HFFc6 (cell line): Measurements from ENCODE around the gene OPN1SW. TPM values are rescaled to one million over a fixed set of nuclear protein-coding genes. Genes with fewer than 3 reads are reported as not detected.

ENCODE experiments used
- DNase-seq: peaks from one replicate; pipeline ENCODE4 v3.0.0-alpha.2; 2018
- H3K27ac Mint-ChIP-seq: 2 replicates; pipeline ENCODE4 v1.8.0; 2020; ENCODE audit warnings: mild to moderate bottlenecking, mixed read lengths
- H3K27me3 Mint-ChIP-seq: 2 replicates; pipeline ENCODE4 v1.8.0; 2021; ENCODE audit warnings: mild to moderate bottlenecking, moderate library complexity, mixed read lengths; ENCODE audit not compliant: insufficient read depth
- H3K36me3 Mint-ChIP-seq: 2 replicates; pipeline ENCODE4 v1.8.0; 2021; ENCODE audit warnings: low read depth, mixed read lengths
- H3K4me1 Mint-ChIP-seq: 2 replicates; pipeline ENCODE4 v1.8.0; 2020; ENCODE audit warnings: low read depth, mixed read lengths
- H3K4me3 Mint-ChIP-seq: 2 replicates; pipeline ENCODE4 v1.8.0; 2020; ENCODE audit warnings: mild to moderate bottlenecking, moderate library complexity, mixed read lengths
- H3K9me3 Mint-ChIP-seq: 2 replicates; pipeline ENCODE4 v1.8.0; 2020; ENCODE audit warnings: mild to moderate bottlenecking, mixed read lengths
- CTCF ChIP-seq: fragments of 200-600 bp; sonication (generic); IDR thresholded peaks from 2 replicates; pipeline ENCODE4 v1.5.0; 2021; ENCODE audit warnings: antibody characterized with exemption, mild to moderate bottlenecking
- total RNA-seq, 6 experiments: library from RNA; stranded (reverse); fragmentation: NEBNext Ultra II Directional; extraction: Animal tissue kit (Norgen Biotek cat#: 25700); gene quantifications; 2 replicates in 1 of 6; 3 replicates in 5 of 6; pipeline ENCODE4 v1.2.3, GENCODE V29; 2021

The OPN1SW gene
- total RNA-seq, 6 experiments from 2014 or later = not detected

- no peak for DNase-seq
- Mint-ChIP-seq H3K36me3 (peaks cover 13% of the 10 kb centered on the region; the same call in 1 of the 2 replicates), H3K27ac (no peak overlapping the region), H3K4me3 (no peak overlapping the region), H3K27me3 (no peaks in the 10 kb centered on the region; the same call in none of the 2 replicates), H3K9me3 (no peaks in the 10 kb centered on the region), H3K4me1 (no peaks in the 10 kb centered on the region; the same call in 1 of the 2 replicates)
- TF ChIP-seq CTCF = no peak
Observed at GRCh38 chr7:128807191-128807590, 31.6 kb upstream of the OPN1SW start.

- Mint-ChIP-seq H3K4me3 (no peak overlapping the region), H3K9me3 (no peaks in the 10 kb centered on the region), H3K27me3 (no peaks in the 10 kb centered on the region; the same call in none of the 2 replicates), H3K4me1 (no peaks in the 10 kb centered on the region; the same call in 1 of the 2 replicates), H3K36me3 (peaks cover 24% of the 10 kb centered on the region), H3K27ac (no peak overlapping the region)
- no peak for TF ChIP-seq CTCF
- DNase-seq = no peak
Observed at GRCh38 chr7:128805225-128805624, 29.6 kb upstream of the OPN1SW start.

GRCh38 chr7:128804484-128804883, 28.9 kb upstream of the OPN1SW start:
- H3K4me1 Mint-ChIP-seq = no peaks in the 10 kb centered on the region; the same call in 1 of the 2 replicates
- no peak overlapping the region for H3K4me3 Mint-ChIP-seq
- no peak for DNase-seq
- no peak for TF ChIP-seq CTCF
- H3K9me3 Mint-ChIP-seq = no peaks in the 10 kb centered on the region
- no peaks in the 10 kb centered on the region; the same call in none of the 2 replicates for H3K27me3 Mint-ChIP-seq
- H3K36me3 Mint-ChIP-seq = peaks cover 24% of the 10 kb centered on the region
- no peak overlapping the region for H3K27ac Mint-ChIP-seq

- no peak for DNase-seq
- H3K9me3 Mint-ChIP-seq = no peaks in the 10 kb centered on the region
- H3K27ac Mint-ChIP-seq = no peak overlapping the region
- H3K36me3 Mint-ChIP-seq = peaks cover 33% of the 10 kb centered on the region
- no peaks in the 10 kb centered on the region; the same call in none of the 2 replicates for H3K27me3 Mint-ChIP-seq
- no peak overlapping the region for H3K4me3 Mint-ChIP-seq
- TF ChIP-seq CTCF = no peak
- peaks cover 7% of the 10 kb centered on the region for H3K4me1 Mint-ChIP-seq
Observed at GRCh38 chr7:128801667-128802418, 26.2 kb upstream of the OPN1SW start.

GRCh38 chr7:128801003-128801402, 25.4 kb upstream of the OPN1SW start:
- DNase-seq = no peak
- H3K36me3 Mint-ChIP-seq = peaks cover 33% of the 10 kb centered on the region
- H3K4me1 Mint-ChIP-seq = peaks cover 16% of the 10 kb centered on the region
- no peak for TF ChIP-seq CTCF
- no peak overlapping the region for H3K27ac Mint-ChIP-seq
- H3K4me3 Mint-ChIP-seq = no peak overlapping the region
- no peaks in the 10 kb centered on the region for H3K9me3 Mint-ChIP-seq
- no peaks in the 10 kb centered on the region; the same call in 1 of the 2 replicates for H3K27me3 Mint-ChIP-seq
